GM12874 (cell line): ENCODE measurements around the gene CHAMP1.

Source experiments
- TF ChIP-seq, protein P1 (sequence below): IDR thresholded peaks from 2 replicates; pipeline ENCODE4 v1.5.1; 2011; ENCODE audit warnings: low read depth, mild to moderate bottlenecking, control low read depth, low read length, moderate library complexity; ENCODE audit not compliant: insufficient read depth

CHAMP1 gene

DNA sequence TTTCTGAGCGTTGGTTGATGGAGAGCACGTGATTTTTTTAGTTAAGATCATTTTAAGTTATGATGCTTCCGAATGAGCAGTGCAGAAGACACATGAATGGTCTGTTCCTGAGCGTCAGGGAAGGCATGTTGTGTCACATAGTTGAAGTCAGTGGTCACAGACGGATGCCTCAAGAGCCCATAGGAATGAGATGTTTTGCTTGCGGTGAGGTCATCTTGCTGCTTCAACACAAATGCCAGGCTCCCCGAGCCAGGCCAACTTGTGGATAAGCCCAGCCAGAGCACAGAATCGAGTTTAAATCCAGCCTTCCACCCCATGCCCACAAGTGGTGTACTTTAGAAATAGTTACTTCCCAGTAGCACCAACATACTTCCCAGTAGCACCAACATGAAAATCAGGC is 27.5 kb upstream of the CHAMP1 start:
- TF ChIP-seq, protein P1, sequence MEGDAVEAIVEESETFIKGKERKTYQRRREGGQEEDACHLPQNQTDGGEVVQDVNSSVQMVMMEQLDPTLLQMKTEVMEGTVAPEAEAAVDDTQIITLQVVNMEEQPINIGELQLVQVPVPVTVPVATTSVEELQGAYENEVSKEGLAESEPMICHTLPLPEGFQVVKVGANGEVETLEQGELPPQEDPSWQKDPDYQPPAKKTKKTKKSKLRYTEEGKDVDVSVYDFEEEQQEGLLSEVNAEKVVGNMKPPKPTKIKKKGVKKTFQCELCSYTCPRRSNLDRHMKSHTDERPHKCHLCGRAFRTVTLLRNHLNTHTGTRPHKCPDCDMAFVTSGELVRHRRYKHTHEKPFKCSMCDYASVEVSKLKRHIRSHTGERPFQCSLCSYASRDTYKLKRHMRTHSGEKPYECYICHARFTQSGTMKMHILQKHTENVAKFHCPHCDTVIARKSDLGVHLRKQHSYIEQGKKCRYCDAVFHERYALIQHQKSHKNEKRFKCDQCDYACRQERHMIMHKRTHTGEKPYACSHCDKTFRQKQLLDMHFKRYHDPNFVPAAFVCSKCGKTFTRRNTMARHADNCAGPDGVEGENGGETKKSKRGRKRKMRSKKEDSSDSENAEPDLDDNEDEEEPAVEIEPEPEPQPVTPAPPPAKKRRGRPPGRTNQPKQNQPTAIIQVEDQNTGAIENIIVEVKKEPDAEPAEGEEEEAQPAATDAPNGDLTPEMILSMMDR: no peak

DNA sequence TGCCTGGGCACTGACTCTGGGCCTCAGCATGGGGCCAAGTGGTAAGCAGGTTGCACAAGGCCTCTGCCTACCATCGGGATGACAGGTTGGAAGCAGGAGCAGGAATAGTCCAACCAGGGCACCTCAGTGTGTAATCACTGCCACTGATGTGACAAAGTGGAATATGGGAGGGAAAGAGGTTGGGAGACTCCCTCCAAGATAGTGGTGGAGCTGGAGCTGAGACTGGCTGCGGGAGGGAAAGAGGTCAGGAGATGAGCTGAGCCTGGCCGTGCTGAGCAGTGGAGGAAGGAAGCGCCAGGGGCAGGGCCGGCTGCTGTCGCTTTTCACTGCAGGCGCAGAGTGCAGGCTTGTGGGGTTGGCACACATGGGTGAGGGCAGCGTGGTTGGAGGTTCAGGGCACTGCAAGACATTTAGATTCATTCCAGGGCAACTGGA is 26.1 kb upstream of the CHAMP1 start:
- TF ChIP-seq, protein P1: no peak

DNA sequence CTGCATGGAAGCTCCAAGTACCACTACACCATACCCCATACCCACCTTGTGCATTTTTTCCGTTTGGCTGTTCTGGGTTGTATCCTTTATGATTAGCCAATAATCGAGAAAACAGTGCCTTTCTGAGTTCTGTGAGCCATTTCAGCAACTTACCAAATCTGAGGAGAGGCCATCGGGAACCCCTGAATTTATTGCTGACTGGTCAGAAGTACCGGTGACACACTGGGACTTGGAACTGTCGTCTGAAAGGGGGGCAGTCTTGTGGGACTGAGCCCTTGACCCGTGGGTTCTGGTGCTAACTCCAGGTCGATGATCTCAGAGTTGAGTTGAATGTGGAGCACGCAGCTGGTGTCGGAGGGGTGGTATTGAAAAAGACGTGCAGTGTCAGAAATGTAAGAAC is 17.9 kb upstream of the CHAMP1 start:
- TF ChIP-seq, protein P1: no peak

DNA sequence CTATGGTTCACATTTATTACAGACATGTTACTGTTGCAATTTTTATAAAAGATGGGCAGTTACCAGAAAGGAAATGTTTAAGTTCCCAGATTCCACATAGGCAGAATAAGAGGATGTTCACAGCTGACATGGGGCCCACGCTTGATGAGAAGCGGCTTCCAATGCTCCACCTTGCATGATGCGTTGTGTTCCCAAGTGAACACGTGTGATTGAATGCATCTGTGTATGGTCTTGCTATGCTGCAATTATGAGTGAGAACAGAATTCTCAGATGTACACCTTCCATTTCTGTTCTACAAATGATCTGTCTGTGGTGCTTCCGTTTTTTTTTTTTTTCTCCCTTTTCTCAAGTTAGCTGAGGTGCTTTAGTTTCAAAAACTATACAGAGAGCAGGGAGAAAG is 17.4 kb upstream of the CHAMP1 start:
- TF ChIP-seq, protein P1: no peak

DNA sequence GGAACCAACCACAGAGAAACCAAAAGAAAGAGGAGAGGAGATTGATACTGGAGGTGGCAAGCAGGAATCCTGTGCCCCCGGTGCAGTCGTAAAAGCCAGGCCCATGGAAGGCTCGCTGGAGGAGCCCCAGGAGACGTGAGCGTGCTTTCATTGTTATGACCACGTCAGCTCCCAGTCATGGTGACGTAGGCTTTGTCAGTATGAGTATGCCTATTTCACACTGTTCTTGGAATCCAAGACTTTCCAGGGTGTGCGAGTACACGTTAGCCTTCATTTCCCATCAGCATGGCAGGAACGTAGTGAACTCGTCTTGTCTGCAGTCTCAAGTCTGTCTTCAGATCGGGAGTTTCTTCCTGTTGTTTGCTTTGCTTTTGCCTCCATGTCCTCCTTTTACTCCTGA is 15.4 kb upstream of the CHAMP1 start:
- TF ChIP-seq, protein P1: no peak

DNA sequence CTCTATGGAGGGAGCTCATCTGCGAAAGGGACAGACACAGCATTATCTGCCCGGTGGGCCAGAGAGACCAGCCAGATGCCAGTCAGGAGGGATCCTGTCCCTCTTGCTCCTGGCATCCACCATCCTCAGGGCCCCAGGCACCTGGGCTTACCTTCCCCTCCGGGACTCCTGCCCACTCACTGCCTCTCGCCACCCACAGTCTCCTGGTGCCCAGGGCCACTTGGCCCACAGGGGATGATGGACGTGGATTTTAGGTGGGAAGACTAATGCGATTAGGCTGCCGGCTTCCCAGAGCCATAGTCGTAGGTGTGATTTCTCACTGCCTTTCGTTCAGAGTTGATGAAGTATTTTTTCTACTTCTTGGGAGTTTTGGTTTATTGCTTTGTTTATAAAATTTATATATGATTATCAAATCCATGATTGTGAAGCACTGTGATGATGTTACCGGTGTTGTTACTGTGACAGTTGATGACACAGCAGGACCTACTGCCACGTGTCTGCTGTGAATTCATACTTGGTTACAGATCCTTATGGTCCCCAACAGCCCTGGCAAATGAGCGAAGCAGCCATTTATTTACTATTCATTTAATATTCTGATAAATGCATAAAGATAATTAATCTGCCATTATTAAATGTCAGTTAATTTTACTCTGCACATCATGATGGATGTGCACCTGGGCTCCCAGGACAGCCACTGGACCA is 14.5 kb upstream of the CHAMP1 start:
- TF ChIP-seq, protein P1: no peak

DNA sequence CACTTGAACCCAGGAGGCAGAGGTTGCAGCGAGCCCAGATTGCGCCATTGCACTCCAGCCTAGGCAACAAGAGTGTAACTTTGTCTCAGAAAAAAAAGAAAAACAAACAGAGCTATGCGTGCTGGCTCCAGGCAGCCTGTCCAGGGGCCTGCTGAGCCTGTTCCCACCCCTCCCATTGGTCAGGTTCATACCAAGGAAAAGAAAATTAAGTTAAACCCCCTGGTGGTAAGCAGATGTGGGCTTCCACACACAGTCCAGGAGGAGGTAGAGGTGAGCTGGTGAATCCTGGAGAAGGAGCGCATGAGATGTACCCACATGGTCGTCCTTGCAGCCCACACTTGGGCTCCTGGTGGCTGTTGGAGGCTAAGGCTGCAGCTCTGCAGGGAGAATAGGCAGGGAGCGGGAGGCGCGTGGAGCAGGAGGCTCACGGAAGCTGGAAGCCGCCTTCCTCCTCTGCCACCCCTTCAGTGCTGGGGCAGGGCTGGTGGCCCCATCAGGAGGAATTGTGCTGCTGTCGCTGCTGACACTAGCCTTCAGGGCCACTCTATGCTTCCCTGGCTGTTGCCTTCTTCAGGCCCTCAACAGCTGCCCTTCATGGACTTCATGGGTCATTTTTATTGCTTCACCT is 10.5 kb upstream of the CHAMP1 start:
- TF ChIP-seq, protein P1: no peak
